HepG2 (cell line): ENCODE data around the gene STAC. TPM values are rescaled to one million over a fixed set of nuclear protein-coding genes. Genes with fewer than 3 reads are reported as not detected.

ENCODE experiments used
- ATAC-seq: fragments of 200-7000 bp; cut with Tn5 transposase; 3 replicates; pipeline ENCODE4 v1.9.1; 2020; ENCODE audit warnings: mild to moderate bottlenecking, moderate library complexity
- BruUV-seq: library from RNA; stranded (reverse); fragments of 400-500 nt; replicated peaks from 2 replicates; lab custom pipeline; 2021; lab: Mats Ljungman, UMichigan
- CTCF ChIA-PET: fragments of 300-600 bp; formaldehyde crosslinking; extraction: SDS; loops from one replicate; lab custom pipeline; 2021; ENCODE audit warnings: low total read pairs, inconsistent platforms, low intra/inter-chr PET ratio; lab: Yijun Ruan, JAX
- POLR2A ChIA-PET: fragments of 350-600 bp; sonication (Branson Sonifier 250); formaldehyde crosslinking; loops from one replicate; lab custom pipeline; 2020; ENCODE audit warnings: antibody characterized with exemption, inconsistent platforms; lab: Yijun Ruan, JAX
- DNase-seq: peaks from one replicate; pipeline ENCODE4 v3.0.0-alpha.2; 2015; ENCODE audit warnings: low spot score
- FAIRE-seq: peaks from 3 replicates; lab custom pipeline; 2011; peaks lifted over from hg19 to GRCh38; lab: Jason Lieb, UNC
- H2AFZ ChIP-seq: one replicate; pipeline ENCODE4 v1.6.1; 2011; ENCODE audit warnings: low read length, inconsistent platforms
- H3K27ac ChIP-seq: fragments of 300-600 bp; 3 replicates; pipeline ENCODE4 v1.8.0; 2011; ENCODE audit warnings: mixed run types, mild to moderate bottlenecking, mixed read lengths, low read length, inconsistent platforms; ENCODE audit not compliant: insufficient read depth; ENCODE audit errors: extremely low read length
- H3K27me3 ChIP-seq, 2 experiments: fragments of 200-600 bp in 1 of 2; 2 replicates in 1 of 2; 3 replicates in 1 of 2; pipeline versions ENCODE4 v1.6.0 to v1.8.0; 2011; ENCODE audit warnings: low read length in 2 of 2, mild to moderate bottlenecking in 2 of 2, moderate library complexity in 2 of 2, inconsistent platforms in 1 of 2; ENCODE audit not compliant: insufficient read depth in 2 of 2, control insufficient read depth in 1 of 2
- H3K36me3 ChIP-seq, 2 experiments: fragments of 200-600 bp in 1 of 2; replicated peaks in 1 of 2; 2 replicates in 1 of 2; 3 replicates in 1 of 2; pipeline versions ENCODE4 v1.5.1 to v1.8.0; 2011; ENCODE audit warnings: low read length in 2 of 2, inconsistent platforms in 1 of 2; ENCODE audit not compliant: insufficient read depth in 2 of 2, control insufficient read depth in 1 of 2
- H3K4me1 ChIP-seq: 2 replicates; pipeline ENCODE4 v1.5.1; 2012; ENCODE audit warnings: low read length, inconsistent platforms; ENCODE audit not compliant: insufficient read depth
- H3K4me2 ChIP-seq: 2 replicates; pipeline ENCODE4 v1.6.0; 2011; ENCODE audit warnings: low read depth, low read length, inconsistent platforms
- H3K4me3 ChIP-seq, 3 experiments: fragments of 200-600 bp in 1 of 3; sonication (generic), shearing (Covaris generic) in 1 of 3; replicated peaks in 1 of 3; 2 replicates each; pipeline ENCODE4 v1.5.1; 2011 to 2016; ENCODE audit warnings: low read length in 3 of 3, inconsistent platforms in 2 of 3, low read depth in 2 of 3, mild to moderate bottlenecking in 2 of 3, control low read depth in 1 of 3, mixed read lengths in 1 of 3; ENCODE audit not compliant: insufficient read depth in 1 of 3
- H3K79me2 ChIP-seq: one replicate; pipeline ENCODE4 v1.6.1; 2011; ENCODE audit warnings: low read length, inconsistent platforms; ENCODE audit not compliant: insufficient read depth
- H3K9ac ChIP-seq: 2 replicates; pipeline ENCODE4 v1.6.0; 2011; ENCODE audit warnings: mild to moderate bottlenecking, low read depth, low read length, inconsistent platforms; ENCODE audit not compliant: insufficient read depth
- H3K9me3 ChIP-seq: 2 replicates; pipeline ENCODE4 v1.5.1; 2012; ENCODE audit warnings: mild to moderate bottlenecking, low read length
- H4K20me1 ChIP-seq: 2 replicates; pipeline ENCODE4 v1.6.0; 2011; ENCODE audit warnings: inconsistent platforms, mild to moderate bottlenecking, low read length, moderate library complexity; ENCODE audit not compliant: insufficient read depth
- CCAR2 ChIP-seq: fragments of 200-400 bp; formaldehyde crosslinking; optimal IDR thresholded peaks from 2 replicates; pipeline ENCODE3; 2018; ENCODE audit warnings: low read depth, mild to moderate bottlenecking, low read length, moderate library complexity
- CTCF ChIP-seq: sonication (generic); formaldehyde crosslinking; IDR thresholded peaks from 2 replicates; pipeline ENCODE4 v1.5.0; 2020; ENCODE audit warnings: mild to moderate bottlenecking, missing genetic modification reagents, moderate library complexity
- IKZF4 ChIP-seq: sonication (generic); formaldehyde crosslinking; IDR thresholded peaks from 2 replicates; pipeline ENCODE4 v1.5.1; 2020; ENCODE audit warnings: borderline replicate concordance, mild to moderate bottlenecking, low read depth, missing genetic modification reagents; ENCODE audit errors: not compliant biosample characterization
- IRF2 ChIP-seq: IDR thresholded peaks from 2 replicates; pipeline ENCODE4 v1.6.1; 2018; ENCODE audit warnings: missing genetic modification reagents, missing compliant biosample characterization
- PHF5A ChIP-seq: IDR thresholded peaks from one replicate; pipeline ENCODE4 v1.6.1; 2018; ENCODE audit warnings: low read depth, missing genetic modification reagents; ENCODE audit not compliant: unreplicated experiment
- RARA ChIP-seq: IDR thresholded peaks from 2 replicates; pipeline ENCODE4 v1.6.1; 2016; ENCODE audit warnings: missing genetic modification reagents, missing compliant biosample characterization
- SALL1 ChIP-seq: sonication (generic); formaldehyde crosslinking; IDR thresholded peaks from 2 replicates; pipeline ENCODE4 v1.8.0; 2022; ENCODE audit warnings: mild to moderate bottlenecking, missing genetic modification reagents
- SMAD3 ChIP-seq: sonication (generic); formaldehyde crosslinking; IDR thresholded peaks from 2 replicates; pipeline ENCODE4 v1.4.0; 2020; ENCODE audit warnings: missing genetic modification reagents
- SMC3 ChIP-seq: IDR thresholded peaks from 2 replicates; pipeline ENCODE4 v1.6.1; 2011; ENCODE audit warnings: low read length, improper control_type of control experiment
- STAG1 ChIP-seq: sonication (generic); formaldehyde crosslinking; IDR thresholded peaks from 2 replicates; pipeline ENCODE4 v1.4.0; 2020; ENCODE audit warnings: missing genetic modification reagents
- UBTF ChIP-seq: sonication (generic); formaldehyde crosslinking; IDR thresholded peaks from 2 replicates; pipeline ENCODE4 v1.4.0; 2020; ENCODE audit warnings: mild to moderate bottlenecking, missing genetic modification reagents
- ZBTB43 ChIP-seq: sonication (generic); formaldehyde crosslinking; conservative IDR thresholded peaks from 2 replicates; pipeline ENCODE4 v1.4.0; 2020; ENCODE audit warnings: missing genetic modification reagents
- ZFP36 ChIP-seq: fragments of 150-350 bp; IDR thresholded peaks from 2 replicates; pipeline ENCODE4 v1.6.1; 2018; ENCODE audit warnings: borderline replicate concordance, low read length, low read depth; ENCODE audit not compliant: partially characterized antibody
- ZFP82 ChIP-seq: sonication (generic); formaldehyde crosslinking; IDR thresholded peaks from 2 replicates; pipeline ENCODE4 v1.5.1; 2020; ENCODE audit warnings: mild to moderate bottlenecking, missing genetic modification reagents, borderline replicate concordance
- ZKSCAN1 ChIP-seq: fragments of 150-350 bp; IDR thresholded peaks from 2 replicates; pipeline ENCODE4 v1.6.1; 2014; ENCODE audit warnings: low read length
- ZNF619 ChIP-seq: sonication (generic); formaldehyde crosslinking; IDR thresholded peaks from 2 replicates; pipeline ENCODE4 v1.4.0; 2020; ENCODE audit warnings: mild to moderate bottlenecking, missing genetic modification reagents
- WGBS: methylation state at CpG from one replicate; pipeline ENCODE4 v1.1.6; 2017; ENCODE audit warnings: low lambda C conversion rate; 5-methylcytosine and 5-hydroxymethylcytosine counted together
- in situ Hi-C: cut with HindIII; loops from 2 replicates; pipeline ENCODE4 v1.10.0; 2017; ENCODE audit warnings: low pct_unique_long_range_greater_than_20kb; ENCODE audit not compliant: extremely low pct_ligation_motif_present
- intact Hi-C: fragments of 100-400 bp; cut with micrococcal nuclease; formaldehyde crosslinking; loops from one replicate; pipeline ENCODE4 v1.10.0; 2022; ENCODE audit not compliant: unreplicated experiment
- polyA plus RNA-seq, 8 experiments: library from polyadenylated mRNA; depleted of rRNA in 3 of 8; stranded (reverse) in 7 of 8; unstranded in 1 of 8; fragments of >200 nt; fragmentation: Illumina TruSeq in 4 of 8; extraction: Trizol in 4 of 8; gene quantifications; 2 replicates each; pipeline versions ENCODE4 v1.2.1 to v1.2.3, GENCODE V29; 2011 to 2016; ENCODE audit warnings: low read depth in 4 of 8, missing spikeins in 1 of 8, mixed read lengths in 1 of 8; ENCODE audit not compliant: insufficient read depth in 1 of 8
- total RNA-seq, 5 experiments: library from RNA; depleted of rRNA; stranded (reverse); fragments of >200 nt; fragmentation: Illumina TruSeq; extraction: Trizol; gene quantifications; 2 replicates each; pipeline ENCODE4 v1.2.3, GENCODE V29; 2016; ENCODE audit warnings: low read depth in 1 of 5

STAC gene
- total and polyA plus RNA-seq, 2 of the 13 experiments (the other 11 are each of a cell fraction or from before 2014, with no cell fraction given), result not detected

GRCh38 chr3:36540888-36541518 is 160.7 kb downstream of the STAC start:
- POLR2A ChIA-PET, result no interaction called here
- Histone ChIP-seq H3K4me2 (no peak overlapping the region), H3K27me3 (no peaks in the 10 kb centered on the region; a peak in 1 of 5 replicates), H2AFZ (no peak overlapping the region), H3K4me1 (no peaks in the 10 kb centered on the region), H3K4me3 (no peak overlapping the region), H3K9ac (no peak overlapping the region), H3K79me2 (no peaks in the 10 kb centered on the region), H3K36me3 (no peaks in the 10 kb centered on the region), H4K20me1 (no peaks in the 10 kb centered on the region)
- intact Hi-C loops, result loop anchor here (1.0 to 2.0 kb wide), 2 partner anchors 132 to 417 kb away; no protein-coding TSS in a partner anchor
- peak; percentile 4 for DNase-seq
- ATAC-seq, result peak; percentile 69
- no peak for FAIRE-seq
- no TSS peak for BruUV-seq
- peak; percentile 55 for TF ChIP-seq STAG1 (CRISPR knock-in tag)
- peak; percentile 65 for TF ChIP-seq SMC3
- no peak for TF ChIP-seq IKZF4
- no peak for TF ChIP-seq RARA
- TF ChIP-seq PHF5A (CRISPR knock-in tag), result no peak
- TF ChIP-seq ZFP82 (CRISPR knock-in tag), result no peak
- TF ChIP-seq UBTF (CRISPR knock-in tag), result no peak
- TF ChIP-seq ZNF619, result no peak
- no peak for TF ChIP-seq IRF2 (CRISPR knock-in tag)
- TF ChIP-seq ZKSCAN1, result no peak
- TF ChIP-seq CTCF (CRISPR knock-in tag), result peak; percentile 52
- no peak for TF ChIP-seq SMAD3 (CRISPR knock-in tag)
- no peak for TF ChIP-seq SALL1
- no peak for TF ChIP-seq ZFP36
- TF ChIP-seq ZBTB43, result no peak
- TF ChIP-seq CCAR2, result no peak
- TF ChIP-seq, all 625 proteins: peak for 3
- CTCF ChIA-PET, result interaction anchor here (1.5 kb wide), 1 partner anchor 417 kb away, joined by 6 read pairs; no protein-coding TSS in a partner anchor
- Histone ChIP-seq H3K9me3 (no peaks in the 10 kb centered on the region), H3K27ac (no peak overlapping the region)
- in situ Hi-C loops, result loop anchor here (25.0 kb wide), 1 partner anchor 404 kb away; no protein-coding TSS in a partner anchor
- 0% methylated on average over 3 of the region's 3 CpGs for WGBS
